Transverse colon (tissue), 4 donors: ENCODE measurements around the gene DST. TPM values are rescaled to one million over a fixed set of nuclear protein-coding genes. Genes with fewer than 3 reads are reported as not detected.

ENCODE experiments used
- DNase-seq: peaks from one replicate; pipeline ENCODE4 v3.0.0-alpha.2; 2019
- H3K27ac ChIP-seq, 4 donors: fragments of 200-600 bp; sonication (generic); 2 replicates each; pipeline ENCODE4 v1.5.1; 2016 to 2018; ENCODE audit warnings: inconsistent platforms in 4 of 4
- H3K27me3 ChIP-seq: fragments of 200-600 bp; sonication (generic); 2 replicates; pipeline ENCODE4 v1.5.1; 2017; ENCODE audit warnings: inconsistent platforms
- H3K36me3 ChIP-seq, 4 donors: fragments of 200-600 bp; sonication (generic); 2 replicates each; pipeline ENCODE4 v1.5.1; 2017 to 2019; ENCODE audit warnings: inconsistent platforms in 4 of 4
- H3K4me1 ChIP-seq, 4 donors: fragments of 200-600 bp; sonication (generic); 2 replicates each; pipeline ENCODE4 v1.5.1; 2017 to 2020; ENCODE audit warnings: inconsistent platforms in 4 of 4
- H3K4me3 ChIP-seq, 4 donors: fragments of 200-600 bp; sonication (generic); 1 replicate in 1 of 4; 2 replicates in 3 of 4; pipeline versions ENCODE4 v1.5.1 to v1.6.1; 2017 to 2019; ENCODE audit warnings: inconsistent platforms in 4 of 4
- H3K9me3 ChIP-seq, 2 donors: fragments of 200-600 bp; sonication (generic); 2 replicates each; pipeline ENCODE4 v1.5.1; 2017 to 2019; ENCODE audit warnings: inconsistent platforms in 2 of 2
- EP300 ChIP-seq: sonication (generic); formaldehyde crosslinking; IDR thresholded peaks from one replicate; pipeline ENCODE4 v1.6.1; 2017; ENCODE audit warnings: antibody characterized with exemption, low read depth
- POLR2A ChIP-seq: fragments of 450-650 bp; IDR thresholded peaks from one replicate; pipeline ENCODE4 v1.6.1; 2016; ENCODE audit warnings: antibody characterized with exemption, mild to moderate bottlenecking, moderate library complexity
- POLR2AphosphoS5 ChIP-seq, 3 donors: sonication (generic); formaldehyde crosslinking; IDR thresholded peaks; one replicate each; pipeline ENCODE4 v1.6.1; 2016; ENCODE audit warnings: antibody characterized with exemption in 3 of 3
- WGBS, 2 donors: methylation state at CpG; one replicate each; pipeline ENCODE4 v1.1.5; 2018; ENCODE audit warnings: low coverage in 1 of 2; 5-methylcytosine and 5-hydroxymethylcytosine counted together
- in situ Hi-C, 4 donors: fragments of 200-750 bp; cut with MboI; loops; one replicate each; pipeline versions ENCODE4 v1.15.0 to v1.15.1; 2017; ENCODE audit warnings: low sequenced_read_pairs in 3 of 4, low pct_ligation_motif_present in 1 of 4, low pct_unique_long_range_greater_than_20kb in 1 of 4
- intact Hi-C: fragments of 100-400 bp; cut with DNase I; formaldehyde crosslinking; loops from one replicate; pipeline ENCODE4 v1.15.1; 2023; ENCODE audit warnings: low total_unique reads
- total RNA-seq, 4 donors: library from RNA; depleted of rRNA; stranded (reverse); fragments of >200 nt; gene quantifications; one replicate each; pipeline ENCODE4 v1.1.0, GENCODE V29; 2016
- TF ChIP-seq, protein P1 (sequence below), 5 experiments: fragments of 200-600 bp in 3 of 5; fragments of 450-650 bp in 2 of 5; sonication (generic) in 3 of 5; IDR thresholded peaks; 1 replicate in 2 of 5; 2 replicates in 3 of 5; pipeline ENCODE4 v1.5.1; 2016 to 2017; ENCODE audit warnings: antibody characterized with exemption in 5 of 5, inconsistent platforms in 3 of 5, mild to moderate bottlenecking in 2 of 5, moderate library complexity in 1 of 5

Gene DST
- total RNA-seq, 4 donors from 2014 or later, result 280 to 535 (median 428) TPM

DNA sequence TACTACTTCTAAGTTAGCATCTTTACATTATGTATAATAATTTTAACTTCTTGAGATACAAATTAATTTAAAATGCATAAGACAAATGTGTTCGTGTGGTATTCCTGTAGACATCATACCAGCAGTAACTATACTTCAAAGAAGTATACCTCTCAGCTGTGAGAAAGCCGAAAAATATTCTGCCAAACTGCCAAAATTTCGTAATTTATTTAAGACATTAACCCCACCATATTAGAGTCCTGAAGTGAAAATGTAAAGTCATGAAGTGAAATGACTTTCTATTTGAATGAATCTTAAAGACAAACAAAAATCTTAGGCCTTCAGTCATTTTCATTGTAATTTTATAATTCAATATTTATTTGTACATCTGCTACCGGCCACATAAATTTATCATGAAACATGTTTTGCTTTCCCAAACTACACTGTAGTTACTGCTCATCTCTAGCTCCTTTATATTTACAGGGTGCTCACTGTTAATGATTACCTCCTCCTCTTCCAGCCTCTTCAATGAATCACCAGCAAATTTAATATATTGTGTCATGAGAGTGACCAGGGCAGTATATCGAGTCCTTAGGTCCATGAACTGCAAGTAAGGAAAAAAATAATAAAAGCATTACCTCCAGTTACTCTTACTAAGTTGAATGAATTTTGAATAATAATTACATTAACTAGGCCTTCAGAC is 18.5 kb downstream of the DST start:
- H3K9me3 ChIP-seq, result no peaks in the 10 kb centered on the region
- in situ Hi-C loops (no loop called here), intact Hi-C loops (no loop called here)
- peaks cover 0 to 44% (median 15%) of the 10 kb centered on the region in 4 donors for H3K36me3 ChIP-seq
- H3K4me1 ChIP-seq, result no peaks in the 10 kb centered on the region
- H3K27me3 ChIP-seq, result no peaks in the 10 kb centered on the region
- no peak for DNase-seq
- H3K4me3 ChIP-seq, result no peak overlapping the region
- WGBS, 2 donors, result 80 to 85% methylated on average over 5 of the region's 5 CpGs
- H3K27ac ChIP-seq, result no peak overlapping the region
- TF ChIP-seq POLR2AphosphoS5 (IDR thresholded peaks at IDR 0.05), result no peak
- no peak for TF ChIP-seq POLR2A
- TF ChIP-seq, protein P1, sequence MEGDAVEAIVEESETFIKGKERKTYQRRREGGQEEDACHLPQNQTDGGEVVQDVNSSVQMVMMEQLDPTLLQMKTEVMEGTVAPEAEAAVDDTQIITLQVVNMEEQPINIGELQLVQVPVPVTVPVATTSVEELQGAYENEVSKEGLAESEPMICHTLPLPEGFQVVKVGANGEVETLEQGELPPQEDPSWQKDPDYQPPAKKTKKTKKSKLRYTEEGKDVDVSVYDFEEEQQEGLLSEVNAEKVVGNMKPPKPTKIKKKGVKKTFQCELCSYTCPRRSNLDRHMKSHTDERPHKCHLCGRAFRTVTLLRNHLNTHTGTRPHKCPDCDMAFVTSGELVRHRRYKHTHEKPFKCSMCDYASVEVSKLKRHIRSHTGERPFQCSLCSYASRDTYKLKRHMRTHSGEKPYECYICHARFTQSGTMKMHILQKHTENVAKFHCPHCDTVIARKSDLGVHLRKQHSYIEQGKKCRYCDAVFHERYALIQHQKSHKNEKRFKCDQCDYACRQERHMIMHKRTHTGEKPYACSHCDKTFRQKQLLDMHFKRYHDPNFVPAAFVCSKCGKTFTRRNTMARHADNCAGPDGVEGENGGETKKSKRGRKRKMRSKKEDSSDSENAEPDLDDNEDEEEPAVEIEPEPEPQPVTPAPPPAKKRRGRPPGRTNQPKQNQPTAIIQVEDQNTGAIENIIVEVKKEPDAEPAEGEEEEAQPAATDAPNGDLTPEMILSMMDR (IDR thresholded peaks at IDR 0.05), result no peak
- no peak for TF ChIP-seq EP300

DNA sequence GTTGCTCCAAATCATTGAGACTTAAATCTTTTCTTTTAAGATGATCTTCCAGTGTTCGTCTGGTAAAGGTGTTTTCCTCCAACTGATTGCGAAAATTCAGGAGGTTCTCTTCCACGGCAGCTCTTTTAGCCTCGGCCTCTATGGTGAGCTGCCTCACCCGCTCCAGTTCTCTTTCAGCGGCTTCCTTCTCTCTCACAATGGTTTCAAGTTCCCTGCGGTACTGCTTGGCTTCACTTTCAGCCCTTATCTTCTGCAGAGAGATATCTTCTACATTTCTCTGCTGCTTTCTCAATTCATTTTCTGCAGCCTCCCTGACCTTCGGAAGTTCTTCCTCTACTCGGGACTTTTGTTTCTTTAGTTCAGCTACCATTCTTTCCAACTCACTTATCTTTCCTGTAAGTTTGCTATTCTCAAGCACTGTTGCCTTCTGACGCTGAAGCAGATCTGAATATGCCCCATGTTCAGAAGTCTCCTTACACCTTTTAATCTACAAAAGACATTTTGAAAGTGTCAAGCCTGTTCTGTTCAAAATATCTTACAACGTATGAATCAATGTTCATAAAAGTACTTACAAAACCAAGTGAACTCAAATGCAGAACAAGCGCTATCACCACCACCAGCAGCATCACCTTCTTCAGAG is 22.3 kb downstream of the DST start:
- Histone ChIP-seq H3K36me3 (peaks cover 0 to 56% (median 19%) of the 10 kb centered on the region in 4 donors), H3K27ac (no peak overlapping the region), H3K9me3 (no peaks in the 10 kb centered on the region), H3K27me3 (no peaks in the 10 kb centered on the region), H3K4me3 (no peak overlapping the region), H3K4me1 (no peaks in the 10 kb centered on the region)
- TF ChIP-seq POLR2AphosphoS5 (IDR thresholded peaks at IDR 0.05) (no peak), POLR2A (no peak), EP300 (no peak)
- TF ChIP-seq, protein P1 (IDR thresholded peaks at IDR 0.05), result no peak
- no peak for DNase-seq
- intact Hi-C loops, result no loop called here
- in situ Hi-C loops, result no loop called here
- 89 to 93% methylated on average over 12 of the region's 12 CpGs for WGBS, 2 donors

GRCh38 chr6:56618050-56618449 is 24.6 kb downstream of the DST start:
- in situ Hi-C loops, result no loop called here

GRCh38 chr6:56616967-56617366 is 25.7 kb downstream of the DST start:
- WGBS, 2 donors, result 89 to 95% methylated on average over 5 of the region's 5 CpGs
- Histone ChIP-seq H3K4me3 (no peak overlapping the region), H3K9me3 (no peaks in the 10 kb centered on the region), H3K27me3 (no peaks in the 10 kb centered on the region), H3K4me1 (no peaks in the 10 kb centered on the region), H3K27ac (no peak overlapping the region), H3K36me3 (peaks cover 0 to 41% (median 10%) of the 10 kb centered on the region in 4 donors)
- TF ChIP-seq POLR2A (no peak), POLR2AphosphoS5 (IDR thresholded peaks at IDR 0.05) (no peak), EP300 (no peak)
- TF ChIP-seq, protein P1 (IDR thresholded peaks at IDR 0.05), result no peak
- in situ Hi-C loops (no loop called here), intact Hi-C loops (no loop called here)
- DNase-seq, result no peak

More at GRCh38 chr6:56618050-56618449, 24.6 kb downstream of the DST start:
- WGBS, 2 donors, result 86 to 90% methylated on average over 3 of the region's 3 CpGs
- H3K9me3 ChIP-seq, result no peaks in the 10 kb centered on the region
- no peak overlapping the region for H3K27ac ChIP-seq
- no peak for TF ChIP-seq POLR2AphosphoS5 (IDR thresholded peaks at IDR 0.05)
- no peak for TF ChIP-seq POLR2A
- TF ChIP-seq, protein P1 (IDR thresholded peaks at IDR 0.05), result no peak
- TF ChIP-seq EP300, result no peak
- intact Hi-C loops, result no loop called here
- H3K36me3 ChIP-seq, result peaks cover 0 to 41% (median 12%) of the 10 kb centered on the region in 4 donors
- no peak for DNase-seq
- H3K4me3 ChIP-seq, result no peak overlapping the region
- no peaks in the 10 kb centered on the region for H3K4me1 ChIP-seq
- no peaks in the 10 kb centered on the region for H3K27me3 ChIP-seq
